AG09319 (cell line): ENCODE measurements around the gene RAB1A.

ENCODE experiments used
- DNase-seq: peaks from one replicate; pipeline ENCODE4 v3.0.0-alpha.2; 2010; ENCODE audit warnings: low read depth; ENCODE audit errors: extremely low read depth
- TF ChIP-seq, protein P1 (sequence below): IDR thresholded peaks from 2 replicates; pipeline ENCODE4 v1.5.1; 2011; ENCODE audit warnings: low read depth, mild to moderate bottlenecking, inconsistent platforms, low read length, moderate library complexity

The RAB1A gene

DNA sequence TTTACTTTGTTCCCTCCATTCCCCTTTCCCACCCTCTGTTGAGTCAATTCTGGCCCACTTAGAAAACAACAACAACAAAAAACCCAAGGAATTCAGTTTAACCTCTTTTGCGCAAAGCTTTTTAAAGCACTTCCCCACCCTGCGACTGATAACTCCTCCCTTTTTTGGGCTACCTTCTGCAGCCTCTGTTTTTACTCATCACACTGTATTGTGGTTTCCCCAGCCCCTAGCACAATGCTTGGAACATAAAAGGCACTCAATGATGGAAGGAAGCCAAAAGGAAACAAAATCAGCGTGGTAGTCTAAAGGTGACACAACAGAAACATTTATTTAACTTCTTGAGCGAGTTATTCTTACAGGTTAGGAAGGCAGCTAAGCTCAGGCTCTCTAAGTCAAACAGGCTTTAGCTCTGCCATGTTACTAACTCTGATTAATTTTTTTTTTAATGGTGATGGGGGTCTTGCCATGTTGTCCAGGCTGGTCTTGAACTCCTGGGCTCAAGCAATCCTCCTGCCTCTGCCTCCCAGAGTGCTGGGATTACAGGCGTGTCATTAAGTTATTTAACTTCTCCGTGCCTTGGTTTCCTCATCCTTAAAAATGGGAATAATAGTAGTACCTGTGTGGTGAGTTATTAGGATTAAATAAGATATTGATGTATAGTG lies 72.4 kb downstream of the RAB1A start:
- TF ChIP-seq, protein P1, sequence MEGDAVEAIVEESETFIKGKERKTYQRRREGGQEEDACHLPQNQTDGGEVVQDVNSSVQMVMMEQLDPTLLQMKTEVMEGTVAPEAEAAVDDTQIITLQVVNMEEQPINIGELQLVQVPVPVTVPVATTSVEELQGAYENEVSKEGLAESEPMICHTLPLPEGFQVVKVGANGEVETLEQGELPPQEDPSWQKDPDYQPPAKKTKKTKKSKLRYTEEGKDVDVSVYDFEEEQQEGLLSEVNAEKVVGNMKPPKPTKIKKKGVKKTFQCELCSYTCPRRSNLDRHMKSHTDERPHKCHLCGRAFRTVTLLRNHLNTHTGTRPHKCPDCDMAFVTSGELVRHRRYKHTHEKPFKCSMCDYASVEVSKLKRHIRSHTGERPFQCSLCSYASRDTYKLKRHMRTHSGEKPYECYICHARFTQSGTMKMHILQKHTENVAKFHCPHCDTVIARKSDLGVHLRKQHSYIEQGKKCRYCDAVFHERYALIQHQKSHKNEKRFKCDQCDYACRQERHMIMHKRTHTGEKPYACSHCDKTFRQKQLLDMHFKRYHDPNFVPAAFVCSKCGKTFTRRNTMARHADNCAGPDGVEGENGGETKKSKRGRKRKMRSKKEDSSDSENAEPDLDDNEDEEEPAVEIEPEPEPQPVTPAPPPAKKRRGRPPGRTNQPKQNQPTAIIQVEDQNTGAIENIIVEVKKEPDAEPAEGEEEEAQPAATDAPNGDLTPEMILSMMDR, result no peak
- no peak for DNase-seq

DNA sequence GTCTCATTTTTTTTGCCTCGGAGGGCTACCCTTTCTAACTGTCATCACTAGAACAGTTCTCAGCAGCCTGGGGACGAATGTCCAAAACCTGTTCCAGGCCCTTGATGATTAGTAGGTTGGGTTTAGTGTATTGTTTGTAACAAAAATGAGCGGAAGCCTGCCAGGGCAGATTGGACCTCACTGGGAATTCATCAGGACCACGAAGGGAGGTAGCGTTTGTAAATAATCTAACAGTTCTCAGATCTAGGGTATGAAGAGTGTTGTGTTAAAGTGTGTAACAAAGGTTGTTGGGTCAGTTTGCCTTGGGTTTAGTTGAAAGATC lies 72.9 kb downstream of the RAB1A start:
- TF ChIP-seq, protein P1, result no peak
- DNase-seq, result no peak

DNA sequence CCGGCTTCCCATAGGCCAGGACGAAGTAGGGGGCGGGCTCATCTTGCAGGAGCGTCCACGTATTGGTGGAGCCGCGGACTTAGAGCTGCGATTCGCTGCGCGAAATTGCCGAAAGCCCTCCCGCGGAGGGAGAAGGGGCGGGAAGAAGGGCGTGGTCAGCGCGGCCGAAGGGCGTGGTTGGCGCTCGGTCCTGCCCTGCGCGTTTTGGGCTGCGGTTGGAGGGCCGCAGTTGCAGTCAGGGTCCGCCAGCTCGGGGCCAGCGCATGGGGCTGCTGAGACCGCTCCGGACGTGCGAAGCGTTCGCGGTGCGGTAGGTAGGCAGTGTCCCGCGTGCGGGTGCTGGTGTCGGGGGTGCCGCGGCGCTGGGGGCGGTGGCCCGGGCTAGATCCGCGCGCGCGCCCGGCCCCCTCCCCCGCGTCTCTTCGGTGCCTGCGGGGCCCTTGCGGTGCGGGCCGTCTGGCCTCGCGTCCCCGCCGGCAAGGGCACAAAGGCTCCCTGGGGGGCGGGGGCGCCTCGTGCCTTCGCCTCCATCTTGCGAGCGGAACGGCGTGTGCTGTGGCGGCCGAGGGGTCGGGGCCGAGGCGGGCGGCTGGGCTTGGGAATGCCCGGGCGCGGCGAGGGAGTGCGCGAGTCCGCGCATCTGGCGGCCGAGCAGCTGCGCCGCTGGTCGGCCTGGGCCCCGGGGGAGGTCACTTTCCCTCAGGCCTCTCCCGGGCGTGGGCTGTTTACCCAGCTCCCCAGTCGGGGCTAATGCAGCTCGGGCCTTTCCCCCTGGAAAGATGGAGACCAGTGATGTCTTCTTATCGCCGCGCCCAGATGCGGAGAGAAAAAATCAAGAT lies 73.5 kb downstream of the RAB1A start, which contains the start of gene CEP68:
Gene CEP68, plus strand, starts transcription at position 202 of the 839 bp plus-strand sequence. CDS start 13,029 bp downstream, outside the sequence.
- TF ChIP-seq, protein P1, result no peak

DNA sequence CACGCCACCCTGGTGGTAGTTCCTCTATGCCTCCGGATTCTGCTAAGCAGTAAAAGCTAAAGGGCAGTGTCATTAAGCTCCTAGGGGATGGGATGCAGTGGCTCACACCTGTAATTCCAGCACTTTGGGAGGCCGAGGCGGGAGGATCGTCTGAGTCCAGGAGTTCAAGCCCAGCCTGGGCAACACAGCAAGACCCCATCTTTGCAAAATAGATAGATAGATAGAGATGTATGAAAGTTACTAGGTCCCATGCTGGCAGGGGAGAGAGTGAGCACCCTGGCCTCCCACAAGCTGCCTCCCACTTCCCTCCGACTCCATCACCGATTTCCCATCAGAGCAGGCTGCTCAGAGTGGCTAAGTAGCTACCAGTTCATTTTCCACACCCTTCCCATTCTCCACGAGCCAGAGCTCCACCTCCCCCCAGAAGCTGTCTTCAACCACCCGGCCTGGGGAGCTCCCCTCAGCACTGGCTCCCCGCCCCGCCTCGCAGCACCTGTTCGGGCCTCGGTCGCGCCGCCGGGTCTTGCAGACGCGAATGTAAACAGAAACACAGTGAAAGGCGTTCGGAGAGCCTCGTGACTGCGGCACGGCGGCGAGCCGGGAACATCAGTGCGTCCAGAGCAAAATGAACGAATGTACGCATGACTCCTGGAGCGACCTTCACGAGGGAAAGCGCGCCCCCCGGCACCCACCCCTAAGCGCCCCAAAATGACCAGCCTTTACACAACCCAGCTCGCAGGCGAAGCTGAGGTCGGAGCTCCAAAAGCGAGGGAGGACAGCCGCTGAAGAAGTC lies 74.3 kb downstream of the RAB1A start:
- TF ChIP-seq, protein P1, result no peak
- DNase-seq, result no peak

More for the DNA sequence above, 73.5 kb downstream of the RAB1A start, which contains the start of gene CEP68:
- DNase-seq, result peak; percentile 91

DNA sequence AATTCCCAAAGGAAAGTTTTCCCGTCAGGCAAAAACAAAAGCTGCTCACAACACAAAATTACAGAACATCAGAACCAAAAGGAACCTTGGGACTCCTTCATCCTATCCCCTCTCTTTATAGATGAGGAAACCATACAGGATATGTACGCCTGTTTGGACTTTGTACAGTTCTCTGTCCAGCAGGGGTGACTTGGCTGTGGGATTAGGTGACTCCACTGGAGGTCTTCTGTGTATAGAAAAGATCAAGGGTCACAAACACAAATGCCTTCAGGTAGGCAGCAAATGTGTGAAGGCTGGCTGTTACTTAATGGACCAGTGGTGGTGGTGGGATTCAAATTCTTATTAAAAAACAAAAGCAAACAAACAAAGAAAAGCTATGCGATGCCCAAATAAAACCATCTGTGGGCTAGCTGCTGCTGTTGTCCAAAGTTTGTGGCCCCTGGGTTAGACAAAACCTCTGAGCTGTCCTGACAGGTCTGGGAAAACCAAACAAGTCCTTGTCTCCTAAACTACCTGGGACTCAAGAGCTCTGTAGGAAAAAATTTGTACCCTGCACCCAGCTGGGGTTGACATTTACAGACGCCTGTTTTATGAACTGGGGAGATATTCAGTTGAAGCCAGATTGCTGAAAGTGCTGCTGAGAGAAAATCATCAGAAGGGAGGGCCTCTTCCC lies 75.0 kb downstream of the RAB1A start:
- no peak for DNase-seq
- TF ChIP-seq, protein P1, result no peak

DNA sequence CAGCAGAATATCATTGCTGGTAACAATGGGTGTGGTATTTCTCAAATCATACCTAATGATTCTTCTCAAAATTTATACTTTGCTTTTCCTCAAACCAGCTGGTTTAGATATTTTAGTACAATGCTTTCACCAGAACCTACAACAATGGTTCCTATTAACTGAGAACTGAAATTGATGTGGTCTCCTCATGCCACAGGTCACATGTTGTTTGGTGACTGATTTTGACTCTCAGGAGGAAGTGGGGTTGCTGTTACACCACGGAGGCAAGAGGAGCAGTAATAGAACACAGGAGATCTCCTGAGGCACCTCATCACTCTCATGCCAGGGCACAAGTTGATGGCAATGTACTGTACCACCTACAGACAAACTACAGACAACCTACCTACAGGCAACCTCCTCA lies 76.7 kb downstream of the RAB1A start:
- DNase-seq, result no peak
- TF ChIP-seq, protein P1, result no peak
